GM12892 (cell line): ENCODE results near the gene CCDC134.

Experiments
- POLR2A ChIP-seq: IDR thresholded peaks from 2 replicates; pipeline ENCODE4 v1.6.1; 2011; ENCODE audit warnings: low read depth, low read length, control low read depth
- POLR2AphosphoS5 ChIP-seq: IDR thresholded peaks from 2 replicates; pipeline ENCODE4 v1.6.1; 2011; ENCODE audit warnings: low read depth, low read length, control low read depth

- TF ChIP-seq POLR2A (no peak), POLR2AphosphoS5 (no peak)
Observed at GRCh38 chr22:41776381-41776780, 24.1 kb upstream of the CCDC134 start.
